HCT116 (cell line): ENCODE results near the gene RNU1-1.
"Not testable (repeated sequence)": the region's sequence is repeated elsewhere in the genome, so short reads cannot be mapped to it uniquely, and the experiment has no call there.

Experiments used
- CEBPB ChIP-seq: IDR thresholded peaks from 2 replicates; pipeline ENCODE4 v1.6.1; 2012; ENCODE audit warnings: low read depth
- EZH2phosphoT487 ChIP-seq: fragments of 200-600 bp; IDR thresholded peaks from 2 replicates; pipeline ENCODE4 v1.6.1; 2018; ENCODE audit warnings: antibody characterized with exemption, borderline replicate concordance
- POLR2A ChIP-seq: IDR thresholded peaks from 2 replicates; pipeline ENCODE4 v1.7.0; 2011; ENCODE audit warnings: borderline replicate concordance; ENCODE audit not compliant: insufficient read depth, insufficient read length; ENCODE audit errors: extremely low read depth
- TF ChIP-seq, protein P1 (sequence below), 3 experiments: fragments of 200-600 bp in 1 of 3; sonication (generic) in 1 of 3; IDR thresholded peaks in 2 of 3; conservative IDR thresholded peaks in 1 of 3; 2 replicates each; pipeline ENCODE4 v1.5.1; 2012 to 2017; ENCODE audit warnings: low read depth in 2 of 3, low read length in 2 of 3, antibody characterized with exemption in 1 of 3, borderline replicate concordance in 1 of 3, control low read depth in 1 of 3, mild to moderate bottlenecking in 1 of 3, mixed read lengths in 1 of 3, mixed run types in 1 of 3, moderate library complexity in 1 of 3; ENCODE audit not compliant: insufficient read depth in 1 of 3
- TF ChIP-seq, protein P2 (sequence below): IDR thresholded peaks from 2 replicates; pipeline ENCODE4 v1.6.1; 2012; ENCODE audit warnings: low read depth

DNA sequence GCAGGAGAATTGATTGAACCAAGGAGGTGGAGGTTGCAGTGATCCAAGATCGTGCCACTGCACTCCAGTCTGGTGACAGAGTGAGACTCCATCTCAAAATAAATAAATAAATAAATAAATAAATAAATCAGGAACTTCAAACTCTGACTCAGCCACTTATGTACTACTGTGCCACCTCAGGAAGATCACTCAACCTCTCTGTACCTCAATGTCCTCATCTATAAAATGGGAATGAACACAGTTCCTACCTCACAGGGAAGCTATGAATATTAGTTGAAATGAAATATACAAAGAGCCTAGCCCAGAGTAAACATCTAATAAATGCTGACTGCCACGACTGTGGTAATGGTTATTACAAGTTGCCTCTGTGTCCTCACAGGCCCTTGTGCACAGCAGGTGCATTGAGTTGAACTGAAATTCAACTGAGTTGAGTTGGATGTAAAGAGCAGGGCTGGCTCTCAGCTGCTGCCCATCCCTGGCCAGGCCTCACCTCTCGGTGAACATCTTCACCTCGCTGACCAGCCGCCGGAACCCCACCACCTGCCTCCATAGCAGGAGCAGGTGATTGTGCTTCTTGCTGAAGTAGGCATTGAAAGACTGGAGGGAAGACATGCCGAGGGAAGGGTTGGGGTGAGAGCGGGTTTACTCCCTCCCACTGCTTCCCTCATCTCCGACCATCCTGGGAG, 24.7 kb downstream of the RNU1-1 start:
- TF ChIP-seq EZH2phosphoT487, CEBPB, POLR2A: not testable (repeated sequence)
- TF ChIP-seq, protein P1, sequence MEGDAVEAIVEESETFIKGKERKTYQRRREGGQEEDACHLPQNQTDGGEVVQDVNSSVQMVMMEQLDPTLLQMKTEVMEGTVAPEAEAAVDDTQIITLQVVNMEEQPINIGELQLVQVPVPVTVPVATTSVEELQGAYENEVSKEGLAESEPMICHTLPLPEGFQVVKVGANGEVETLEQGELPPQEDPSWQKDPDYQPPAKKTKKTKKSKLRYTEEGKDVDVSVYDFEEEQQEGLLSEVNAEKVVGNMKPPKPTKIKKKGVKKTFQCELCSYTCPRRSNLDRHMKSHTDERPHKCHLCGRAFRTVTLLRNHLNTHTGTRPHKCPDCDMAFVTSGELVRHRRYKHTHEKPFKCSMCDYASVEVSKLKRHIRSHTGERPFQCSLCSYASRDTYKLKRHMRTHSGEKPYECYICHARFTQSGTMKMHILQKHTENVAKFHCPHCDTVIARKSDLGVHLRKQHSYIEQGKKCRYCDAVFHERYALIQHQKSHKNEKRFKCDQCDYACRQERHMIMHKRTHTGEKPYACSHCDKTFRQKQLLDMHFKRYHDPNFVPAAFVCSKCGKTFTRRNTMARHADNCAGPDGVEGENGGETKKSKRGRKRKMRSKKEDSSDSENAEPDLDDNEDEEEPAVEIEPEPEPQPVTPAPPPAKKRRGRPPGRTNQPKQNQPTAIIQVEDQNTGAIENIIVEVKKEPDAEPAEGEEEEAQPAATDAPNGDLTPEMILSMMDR (IDR thresholded peaks at IDR 0.05 in 2 of 3, conservative IDR thresholded peaks at IDR 0.05 in 1 of 3; ENCODE audit: borderline replicate concordance in 1 of 3, insufficient read depth in 1 of 3, low read depth in 2 of 3, low read length in 2 of 3) = not testable (repeated sequence)
- TF ChIP-seq, protein P2, sequence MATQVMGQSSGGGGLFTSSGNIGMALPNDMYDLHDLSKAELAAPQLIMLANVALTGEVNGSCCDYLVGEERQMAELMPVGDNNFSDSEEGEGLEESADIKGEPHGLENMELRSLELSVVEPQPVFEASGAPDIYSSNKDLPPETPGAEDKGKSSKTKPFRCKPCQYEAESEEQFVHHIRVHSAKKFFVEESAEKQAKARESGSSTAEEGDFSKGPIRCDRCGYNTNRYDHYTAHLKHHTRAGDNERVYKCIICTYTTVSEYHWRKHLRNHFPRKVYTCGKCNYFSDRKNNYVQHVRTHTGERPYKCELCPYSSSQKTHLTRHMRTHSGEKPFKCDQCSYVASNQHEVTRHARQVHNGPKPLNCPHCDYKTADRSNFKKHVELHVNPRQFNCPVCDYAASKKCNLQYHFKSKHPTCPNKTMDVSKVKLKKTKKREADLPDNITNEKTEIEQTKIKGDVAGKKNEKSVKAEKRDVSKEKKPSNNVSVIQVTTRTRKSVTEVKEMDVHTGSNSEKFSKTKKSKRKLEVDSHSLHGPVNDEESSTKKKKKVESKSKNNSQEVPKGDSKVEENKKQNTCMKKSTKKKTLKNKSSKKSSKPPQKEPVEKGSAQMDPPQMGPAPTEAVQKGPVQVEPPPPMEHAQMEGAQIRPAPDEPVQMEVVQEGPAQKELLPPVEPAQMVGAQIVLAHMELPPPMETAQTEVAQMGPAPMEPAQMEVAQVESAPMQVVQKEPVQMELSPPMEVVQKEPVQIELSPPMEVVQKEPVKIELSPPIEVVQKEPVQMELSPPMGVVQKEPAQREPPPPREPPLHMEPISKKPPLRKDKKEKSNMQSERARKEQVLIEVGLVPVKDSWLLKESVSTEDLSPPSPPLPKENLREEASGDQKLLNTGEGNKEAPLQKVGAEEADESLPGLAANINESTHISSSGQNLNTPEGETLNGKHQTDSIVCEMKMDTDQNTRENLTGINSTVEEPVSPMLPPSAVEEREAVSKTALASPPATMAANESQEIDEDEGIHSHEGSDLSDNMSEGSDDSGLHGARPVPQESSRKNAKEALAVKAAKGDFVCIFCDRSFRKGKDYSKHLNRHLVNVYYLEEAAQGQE = not testable (repeated sequence)
